Cardiac septum (tissue), 1 donor: Measurements from ENCODE around the gene CGREF1. TPM values are rescaled to one million over a fixed set of nuclear protein-coding genes. Genes with fewer than 3 reads are reported as not detected.

Experiments
- DNase-seq: peaks from one replicate; pipeline ENCODE4 v3.0.0-alpha.2; 2020; ENCODE audit warnings: low spot score
- intact Hi-C: fragments of 100-400 bp; cut with DNase I; formaldehyde crosslinking; loops from one replicate; pipeline ENCODE4 v1.14.0; 2022
- long read RNA-seq: library from polyadenylated mRNA; unstranded; transcript quantifications from one replicate; pipeline ENCODE4 v2.0.0, GENCODE V29; 2021
- total RNA-seq: library from RNA; stranded (reverse); fragmentation: NEBNext Ultra II Directional; extraction: Animal tissue kit (Norgen Biotek cat#: 25700); gene quantifications from one replicate; pipeline ENCODE4 v1.2.1, GENCODE V29; 2021
- donor health status: DM: no; HTN: no; CAD: no.

Gene CGREF1, protein sequence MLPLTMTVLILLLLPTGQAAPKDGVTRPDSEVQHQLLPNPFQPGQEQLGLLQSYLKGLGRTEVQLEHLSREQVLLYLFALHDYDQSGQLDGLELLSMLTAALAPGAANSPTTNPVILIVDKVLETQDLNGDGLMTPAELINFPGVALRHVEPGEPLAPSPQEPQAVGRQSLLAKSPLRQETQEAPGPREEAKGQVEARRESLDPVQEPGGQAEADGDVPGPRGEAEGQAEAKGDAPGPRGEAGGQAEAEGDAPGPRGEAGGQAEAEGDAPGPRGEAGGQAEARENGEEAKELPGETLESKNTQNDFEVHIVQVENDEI
- 0.48 TPM for total RNA-seq
- long read RNA-seq, partial matches to known transcripts: 0 of 1 reads
- long read RNA-seq, other reads (novel, unspliced or antisense): 1 of 1 reads

- intact Hi-C loops: no loop called here
- DNase-seq: no peak
Observed at GRCh38 chr2:27118525-27119329, at the start of gene CGREF1. Gene CGREF1 (minus strand): TSS chr2:27119128. CDS start chr2:27104366, 14,762 bp downstream.

GRCh38 chr2:27164960-27165763, 46.2 kb upstream of the CGREF1 start:
- DNase-seq: no peak
- intact Hi-C loops: no loop called here

- intact Hi-C loops: no loop called here
- no peak for DNase-seq
Observed at GRCh38 chr2:27162151-27163121, 43.5 kb upstream of the CGREF1 start.

DNA sequence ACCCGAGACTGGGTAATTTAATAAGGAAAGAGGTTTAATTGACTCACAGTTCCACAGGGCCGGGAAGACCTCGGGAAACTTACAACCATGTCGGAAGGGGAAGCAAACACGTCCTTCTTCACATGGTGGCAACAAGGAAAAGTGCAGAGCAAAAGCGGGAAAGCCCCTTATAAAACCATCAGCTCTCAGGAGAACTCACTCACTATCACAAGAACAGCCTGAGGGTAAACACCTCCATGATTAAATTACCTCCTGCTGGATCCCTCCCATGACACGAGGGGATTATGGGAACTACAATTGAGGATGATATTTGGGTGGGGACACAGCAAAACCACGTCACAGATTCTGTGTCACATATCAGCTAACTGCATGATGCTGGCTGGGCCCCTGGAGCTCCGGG, 41.3 kb upstream of the CGREF1 start:
- no peak for DNase-seq
- intact Hi-C loops: no loop called here

DNA sequence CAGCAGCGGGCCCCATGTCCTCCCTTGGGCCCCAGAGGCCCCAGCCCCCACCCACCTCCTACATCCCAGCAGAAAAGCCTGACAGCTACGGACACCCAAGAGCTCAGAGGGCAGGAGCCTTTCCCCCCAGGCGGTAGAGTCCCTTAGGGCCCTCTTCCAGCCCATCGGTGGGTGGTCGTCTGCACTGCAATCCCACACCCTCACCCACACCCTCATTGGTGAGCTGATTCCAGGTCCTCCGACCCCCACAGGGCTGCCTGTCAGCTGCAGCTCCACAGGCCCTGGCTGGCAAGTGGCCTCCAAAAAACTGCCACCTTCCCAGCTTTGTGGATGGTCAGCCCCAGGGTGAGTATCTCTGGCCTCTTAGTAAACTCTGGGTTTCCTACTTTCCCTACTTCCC, 40.3 kb upstream of the CGREF1 start:
- no peak for DNase-seq
- intact Hi-C loops: no loop called here

DNA sequence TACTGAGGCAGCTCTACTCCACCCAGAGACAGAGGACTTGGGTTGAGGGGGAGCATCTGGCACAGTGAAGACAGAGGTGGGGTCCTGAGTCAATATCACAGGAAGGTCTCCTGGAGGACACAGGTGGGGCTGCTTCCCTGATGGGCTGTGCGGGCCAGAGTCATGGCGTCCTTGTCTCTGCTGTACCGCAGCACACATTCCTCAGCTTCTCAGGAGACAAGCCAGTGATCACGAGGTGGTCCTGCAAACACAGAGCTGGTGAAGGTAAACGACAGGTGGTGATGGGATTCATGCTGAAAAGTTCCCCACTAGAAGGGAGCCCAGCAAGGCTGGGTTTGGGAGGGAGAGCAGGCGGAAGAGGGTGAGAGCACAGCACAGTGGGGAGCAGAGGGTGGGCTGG, 39.5 kb upstream of the CGREF1 start:
- no peak for DNase-seq
- intact Hi-C loops: no loop called here

GRCh38 chr2:27155069-27155520, 36.2 kb upstream of the CGREF1 start:
- DNase-seq: no peak
- intact Hi-C loops: no loop called here

DNA sequence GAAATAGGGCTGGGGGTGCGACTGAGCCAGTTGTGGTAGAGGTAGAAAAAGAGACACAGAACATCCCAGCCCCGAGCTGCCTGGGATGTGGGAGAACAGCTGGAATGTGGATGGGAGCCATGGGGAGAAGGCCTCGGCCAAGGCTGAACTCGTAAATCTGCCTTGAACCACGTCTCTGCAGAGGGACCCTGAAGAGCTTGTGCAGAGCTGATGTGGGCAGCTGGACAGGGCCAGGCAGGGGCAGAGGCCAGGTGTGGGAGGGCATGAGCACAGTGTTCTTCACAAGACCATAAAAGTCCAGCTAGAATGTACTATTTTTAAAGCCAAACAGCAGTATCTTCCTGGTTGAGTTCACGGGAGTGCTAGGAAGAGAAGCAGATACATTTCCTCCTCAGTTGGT, 35.6 kb upstream of the CGREF1 start:
- intact Hi-C loops: no loop called here
- no peak for DNase-seq

DNA sequence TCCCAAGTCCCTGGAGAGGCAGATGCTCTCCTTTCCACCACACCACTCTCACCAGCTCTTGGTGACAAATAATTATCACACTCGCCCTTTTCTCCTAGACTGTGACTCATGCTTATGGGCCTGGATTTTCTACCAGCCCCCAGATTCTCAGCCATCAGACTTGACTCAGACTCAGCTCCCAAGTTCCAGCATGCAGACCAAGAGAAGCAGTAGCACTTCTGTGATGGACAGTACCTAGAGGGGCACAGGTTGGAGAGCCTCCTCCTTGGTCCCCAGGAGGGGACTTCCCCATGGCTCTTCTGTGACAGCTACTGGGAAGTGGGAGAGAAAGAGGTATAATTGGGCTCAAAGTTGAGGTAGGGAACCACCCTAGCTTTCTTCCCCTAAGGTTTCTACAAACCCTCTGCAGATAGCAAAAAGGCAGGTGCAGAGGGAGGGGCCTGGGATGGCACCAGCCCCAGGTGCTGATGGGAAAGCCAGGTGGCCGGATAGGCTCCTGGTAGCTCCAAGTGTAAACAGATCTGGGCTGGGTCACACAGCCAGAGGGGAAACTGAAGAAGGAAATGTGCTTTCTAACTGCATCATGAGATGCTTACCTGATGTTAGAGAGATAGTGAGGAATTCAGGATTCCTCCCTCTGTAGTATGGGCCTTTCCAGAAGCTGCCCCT, 34.0 kb upstream of the CGREF1 start:
- intact Hi-C loops: no loop called here

DNA sequence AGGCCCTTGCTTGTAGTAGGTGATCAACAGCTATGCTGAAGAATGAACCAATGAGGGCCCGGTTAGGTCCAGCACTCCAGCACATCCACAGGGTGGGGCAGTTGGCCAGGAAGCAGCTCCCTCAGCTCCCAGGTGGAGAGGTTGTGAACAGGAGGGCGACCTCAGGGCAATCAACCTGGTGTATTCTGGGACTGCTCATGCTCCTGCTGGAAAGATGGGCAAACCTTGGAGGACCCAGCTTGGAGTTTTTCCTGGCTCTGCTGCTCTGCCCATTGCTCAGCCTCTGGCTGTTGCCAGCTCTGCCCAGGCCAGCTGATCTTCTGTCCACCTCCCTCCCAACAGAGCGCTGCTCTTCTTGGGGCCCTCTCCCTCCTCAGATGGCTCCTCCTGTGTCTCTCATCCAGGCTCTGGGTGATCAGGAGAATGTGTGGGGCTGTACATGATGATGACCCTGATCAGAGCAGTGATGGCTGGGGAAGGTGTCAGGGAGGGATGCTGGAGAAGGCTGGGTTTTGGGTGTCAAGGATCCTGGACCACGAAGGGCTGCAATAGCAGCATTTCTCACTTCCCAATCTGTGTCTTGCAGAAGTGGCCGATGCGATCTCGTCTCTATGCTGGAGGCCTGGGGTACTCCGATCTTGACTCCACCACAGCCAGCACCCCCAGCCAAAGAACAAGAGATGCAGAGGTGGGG, 33.3 kb upstream of the CGREF1 start:
- DNase-seq: no peak
- intact Hi-C loops: no loop called here

More for the DNA sequence above, 34.0 kb upstream of the CGREF1 start:
- no peak for DNase-seq

- DNase-seq: no peak
- intact Hi-C loops: no loop called here
Observed at GRCh38 chr2:27150639-27151230, 31.8 kb upstream of the CGREF1 start.

GRCh38 chr2:27149570-27150405, 30.9 kb upstream of the CGREF1 start:
- DNase-seq: no peak
- intact Hi-C loops: no loop called here

GRCh38 chr2:27148801-27149439, 30.0 kb upstream of the CGREF1 start, which contains the start of gene TCF23:
Gene TCF23 (plus strand): TSS chr2:27149004. CDS start chr2:27149134, 130 bp downstream.
- intact Hi-C loops: no loop called here
- DNase-seq: peak; percentile 69

- no peak for DNase-seq
- intact Hi-C loops: no loop called here
Observed at GRCh38 chr2:27147935-27148334, 29.0 kb upstream of the CGREF1 start.

DNA sequence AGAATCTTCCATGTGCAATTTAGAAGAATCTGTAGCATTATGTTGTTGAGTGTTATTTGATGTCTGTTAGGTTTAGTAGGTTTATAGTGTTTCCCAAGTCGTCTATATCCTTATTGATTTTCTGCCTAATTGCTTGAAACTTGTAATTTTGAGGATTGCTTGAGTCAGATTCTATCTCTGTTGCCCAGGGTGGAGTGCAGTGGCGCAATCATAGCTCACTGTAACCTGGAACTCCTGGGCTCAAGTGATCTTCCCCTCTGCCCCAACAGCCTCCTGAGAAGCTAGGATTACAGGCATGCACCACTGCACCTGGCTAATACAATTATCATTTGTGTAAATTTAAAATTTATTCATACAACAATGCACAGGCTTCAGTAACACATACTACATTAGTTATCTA, 26.8 kb upstream of the CGREF1 start:
- DNase-seq: no peak
- intact Hi-C loops: no loop called here

GRCh38 chr2:27143285-27143684, 24.4 kb upstream of the CGREF1 start:
- DNase-seq: no peak

More at GRCh38 chr2:27143285-27143684, 24.4 kb upstream of the CGREF1 start:
- intact Hi-C loops: no loop called here
